GM18499 (cell line): ENCODE measurements around the gene ARPP19.
A peak's percentile ranks its signal among the peaks of the same experiment; 100 is the strongest.
"Not testable (repeated sequence)": the region's sequence is repeated elsewhere in the genome, so short reads cannot be mapped to it uniquely, and the experiment has no call there.

Experiments used
- ATAC-seq: cut with Tn5 transposase; IDR thresholded peaks from one replicate; pipeline ENCODE4 v1.9.1; 2021; ENCODE audit warnings: moderate number of reproducible peaks; ENCODE audit not compliant: insufficient read depth, unreplicated experiment

Gene ARPP19

DNA sequence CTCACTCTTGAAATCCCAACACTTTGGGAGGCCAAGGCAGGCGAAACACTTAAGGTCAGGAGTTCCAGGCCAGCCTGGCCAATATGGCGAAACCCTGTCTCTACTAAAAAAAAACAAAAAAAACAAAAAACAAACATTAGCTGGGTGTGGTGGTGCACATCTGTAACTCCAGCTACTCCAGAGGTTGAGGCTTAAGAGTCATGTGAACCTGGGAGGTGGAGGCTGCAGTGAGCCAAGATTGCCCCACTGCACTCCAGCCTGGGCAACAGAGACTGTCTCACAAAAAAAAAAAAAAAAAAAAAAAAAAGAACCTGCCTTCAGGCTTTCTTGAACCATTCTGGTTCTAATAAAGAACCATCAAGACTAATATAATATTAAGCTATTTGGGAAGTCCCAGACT is 16.5 kb downstream of the ARPP19 start:
- ATAC-seq = no peak

DNA sequence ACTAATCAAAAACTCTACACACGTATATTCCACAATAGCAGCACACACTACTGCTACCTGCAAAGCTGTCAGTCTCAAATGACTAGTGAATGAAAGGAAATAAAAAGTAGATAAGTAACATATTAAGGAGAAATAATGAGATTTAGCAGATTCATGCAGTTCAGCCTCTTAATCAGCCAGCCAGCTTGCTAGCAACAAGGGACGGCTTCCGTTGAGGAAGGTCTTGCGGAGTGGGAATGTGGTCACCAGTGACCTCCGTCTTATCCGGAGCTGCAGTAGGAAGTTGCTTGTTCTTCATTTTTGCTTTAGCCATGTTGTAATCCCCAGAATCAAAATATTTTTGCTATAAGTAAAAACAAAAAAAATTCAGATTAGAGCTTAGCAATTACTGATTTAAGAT is 17.1 kb downstream of the ARPP19 start:
- ATAC-seq = no peak

DNA sequence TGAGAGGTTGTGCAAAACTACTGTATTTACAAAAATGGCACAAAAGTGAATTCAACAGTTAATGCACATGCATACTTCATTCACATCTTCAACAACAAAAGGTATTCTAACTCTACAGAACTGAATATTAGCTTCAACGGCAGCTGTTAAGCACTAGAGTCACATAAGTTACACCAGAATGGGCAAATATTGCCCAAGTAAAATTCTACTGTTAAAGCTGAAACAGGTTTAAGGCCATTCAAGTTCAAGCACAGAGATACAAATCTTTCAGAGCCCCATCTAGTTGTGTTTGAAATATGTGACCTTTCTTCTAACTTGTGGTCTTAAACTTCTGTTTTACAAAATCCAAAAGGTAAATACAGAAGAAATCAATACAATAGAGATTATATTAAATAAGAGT is 17.6 kb downstream of the ARPP19 start:
- ATAC-seq = not testable (repeated sequence)

DNA sequence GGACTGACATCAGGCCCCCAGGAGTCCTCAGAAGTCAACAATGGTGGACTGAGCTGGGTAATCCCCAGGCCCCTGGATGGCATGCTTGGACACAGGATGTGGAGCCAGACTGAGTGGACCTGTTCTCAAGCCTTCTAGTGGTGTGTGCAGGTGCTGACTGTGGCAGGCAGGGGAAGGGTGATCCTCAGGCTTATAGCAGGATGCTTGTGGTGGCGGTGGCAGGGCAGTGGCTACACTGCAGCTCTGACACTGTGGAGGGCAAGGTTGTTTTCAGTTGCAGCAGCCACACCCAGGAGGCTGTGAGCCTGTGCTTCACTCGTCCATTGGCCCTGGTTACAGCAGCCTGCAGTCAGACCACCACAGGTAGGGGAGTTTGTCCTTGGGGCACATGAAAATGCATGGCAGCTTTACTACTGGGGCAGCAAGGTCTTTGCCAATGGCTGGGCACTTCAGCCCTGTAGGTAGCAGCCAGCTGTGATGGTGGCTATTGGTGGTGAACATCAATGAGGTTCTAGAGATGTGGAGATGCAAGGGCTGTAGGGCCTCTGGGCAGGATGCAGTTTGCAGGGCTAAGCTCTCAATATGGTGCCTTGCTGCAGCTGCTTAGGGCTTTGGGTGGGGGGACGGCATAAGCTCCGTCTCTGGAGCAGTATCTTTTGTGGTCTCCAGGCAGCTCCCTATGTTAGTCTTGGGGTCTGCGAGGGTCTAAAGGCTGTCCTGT is 22.6 kb downstream of the ARPP19 start:
- no peak for ATAC-seq

DNA sequence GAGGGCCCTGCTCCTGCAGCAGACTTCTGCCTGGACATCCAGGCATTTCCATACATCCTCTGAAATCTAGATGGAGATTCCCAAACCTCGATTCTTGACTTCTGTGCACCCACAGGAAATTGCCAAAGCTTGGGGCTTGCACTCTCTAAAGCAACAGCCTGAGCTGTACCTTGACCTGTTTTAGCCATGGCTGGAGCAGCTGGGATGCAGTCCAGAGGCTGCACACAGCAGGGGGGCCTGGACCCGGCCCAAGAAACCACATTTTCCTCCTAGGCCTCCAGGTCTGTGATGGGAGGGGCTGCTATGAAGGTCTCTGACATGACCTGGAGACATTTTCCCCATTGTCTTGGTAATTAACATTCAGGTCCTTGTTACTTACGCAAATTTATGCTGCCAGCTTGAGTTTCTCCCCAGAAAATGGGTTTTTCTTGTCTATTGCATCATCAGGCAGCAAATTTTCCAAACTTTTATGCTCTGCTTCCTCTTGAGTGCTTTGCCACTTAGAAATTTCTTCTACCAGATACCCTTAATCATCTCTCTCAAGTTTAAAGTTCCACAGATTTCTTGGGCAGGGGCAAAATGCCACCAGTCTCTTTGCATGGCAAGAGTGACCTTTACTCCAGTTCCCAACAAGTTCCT is 28.3 kb downstream of the ARPP19 start:
- no peak for ATAC-seq

DNA sequence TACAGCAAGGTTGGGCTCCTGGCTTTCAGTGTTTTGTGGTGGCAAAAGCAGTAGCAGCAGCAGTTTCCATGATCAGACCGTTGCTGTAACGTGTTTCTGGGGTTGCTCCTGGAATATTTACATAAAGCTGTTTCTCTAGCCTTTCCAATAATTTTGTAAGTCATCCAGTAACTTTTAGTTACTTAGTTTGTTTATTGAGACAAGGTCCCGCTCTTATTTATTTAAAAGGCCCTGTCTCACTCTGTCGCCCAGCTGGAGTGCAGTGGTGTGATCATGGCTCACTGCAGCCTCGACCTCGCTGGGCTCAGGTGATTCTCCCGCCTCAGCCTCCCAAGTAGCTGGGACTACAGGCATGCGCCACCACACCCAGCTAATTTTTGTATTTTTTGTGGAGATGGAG is 31.4 kb downstream of the ARPP19 start:
- ATAC-seq = no peak

DNA sequence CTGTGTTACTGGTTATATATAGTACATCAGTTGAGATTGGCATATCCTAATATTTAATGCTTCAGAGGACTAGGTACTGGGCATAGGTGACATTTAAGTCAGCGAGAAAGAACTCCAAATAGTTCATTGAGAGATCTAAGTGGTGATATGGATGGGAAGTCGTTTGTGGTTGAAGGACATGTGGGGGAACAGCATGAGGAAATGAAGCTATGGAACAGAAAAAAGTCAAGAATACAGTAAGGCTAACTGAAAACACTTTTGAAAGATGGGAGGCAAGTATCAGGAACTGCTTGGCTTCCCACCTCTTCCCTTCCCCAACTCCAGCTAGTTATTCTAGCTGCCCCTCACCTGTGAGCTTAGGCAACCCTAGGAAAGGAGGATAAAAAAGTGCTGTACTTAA is 36.4 kb downstream of the ARPP19 start:
- ATAC-seq = no peak

DNA sequence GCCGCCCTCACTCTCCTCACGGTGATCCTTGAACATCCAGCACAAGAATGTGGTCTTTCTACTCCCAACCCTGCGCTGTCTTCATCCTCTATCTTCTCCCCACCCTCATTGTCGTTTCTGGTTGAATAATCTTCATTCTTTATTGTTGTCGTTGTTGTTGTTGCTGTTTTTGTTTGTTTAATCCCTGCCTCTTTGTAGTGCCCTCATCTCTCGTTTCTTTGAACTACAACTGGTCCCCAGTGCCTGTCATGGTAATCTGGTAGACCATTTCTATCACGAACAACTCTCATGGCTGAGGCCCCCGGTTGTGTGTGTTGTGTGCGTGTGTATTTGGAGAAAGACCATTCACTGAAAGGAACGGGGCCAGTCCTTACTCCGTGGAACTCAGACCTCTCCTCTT is 38.9 kb downstream of the ARPP19 start:
- no peak for ATAC-seq

DNA sequence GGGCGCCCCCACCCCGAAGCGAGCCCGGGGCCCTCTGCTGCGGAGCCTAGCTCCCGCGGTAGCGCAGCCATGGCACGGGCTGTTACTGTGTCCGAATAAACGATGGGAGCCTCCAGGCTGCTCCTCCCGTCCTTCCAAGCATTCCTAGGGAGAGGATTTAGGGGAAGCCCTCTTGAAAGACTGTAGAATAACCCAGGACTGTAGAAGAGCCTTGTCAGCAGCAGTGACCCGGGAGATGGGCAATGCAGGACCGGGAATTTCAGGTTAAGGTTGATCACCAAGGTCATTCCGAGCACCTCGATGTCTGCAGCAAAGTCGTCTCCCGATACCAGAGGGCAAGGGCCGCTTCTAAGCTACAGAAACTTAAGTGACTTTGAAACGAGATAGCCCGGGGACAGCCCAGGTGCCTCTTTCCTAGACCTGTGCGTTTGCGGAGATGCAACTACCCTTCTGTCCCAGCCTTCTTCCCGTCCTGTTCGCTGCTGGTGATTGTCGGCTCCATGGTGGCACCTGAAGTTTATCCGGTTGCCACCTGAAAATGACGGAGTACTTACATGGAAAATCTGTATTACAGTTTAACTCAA is 39.4 kb downstream of the ARPP19 start:
- ATAC-seq = no peak

DNA sequence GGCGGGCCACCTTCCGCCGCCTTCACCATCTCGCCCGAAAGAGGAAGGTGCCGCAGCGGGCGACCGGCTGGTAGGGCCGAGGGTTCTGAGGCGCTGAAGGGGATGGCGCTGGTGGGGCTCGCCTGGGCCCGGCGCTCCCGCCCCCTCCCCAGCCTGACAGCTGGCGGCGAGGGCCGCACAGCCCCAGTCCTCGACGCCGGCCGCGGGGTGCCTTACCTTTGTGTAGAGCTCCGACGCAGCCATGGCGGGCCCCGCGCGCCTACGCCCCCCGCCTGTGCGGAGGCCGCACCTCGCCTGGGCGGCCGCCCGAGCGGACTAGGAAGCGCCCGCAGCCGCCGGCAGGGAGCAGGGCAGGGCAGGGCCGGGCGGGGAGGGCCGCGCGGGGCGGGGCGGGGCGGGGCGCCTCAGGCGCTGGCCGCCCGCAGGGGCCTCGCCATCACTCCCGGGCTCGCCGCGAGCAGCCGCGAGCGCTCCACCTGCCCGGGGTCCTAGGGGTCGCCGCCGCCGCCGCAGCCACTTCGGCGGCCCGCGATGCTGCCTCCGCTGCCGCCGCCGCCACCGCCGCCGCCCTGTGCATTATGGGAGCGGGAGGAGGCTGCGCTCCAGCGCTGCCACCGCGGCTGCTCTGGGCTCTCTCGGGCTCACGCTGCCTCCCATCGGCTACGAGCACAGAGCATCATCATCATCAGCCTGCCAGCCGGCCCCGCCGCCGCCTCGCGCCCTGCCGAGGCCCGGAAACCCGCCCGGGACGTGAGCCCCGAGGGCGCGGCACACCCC is 40.1 kb downstream of the ARPP19 start, which contains the start of gene MYO5A:
TSS of gene MYO5A (minus strand) at position 317 of the 777 bp plus-strand sequence. CDS start at position 243, 74 bp downstream.
- ATAC-seq = peak; percentile 57

DNA sequence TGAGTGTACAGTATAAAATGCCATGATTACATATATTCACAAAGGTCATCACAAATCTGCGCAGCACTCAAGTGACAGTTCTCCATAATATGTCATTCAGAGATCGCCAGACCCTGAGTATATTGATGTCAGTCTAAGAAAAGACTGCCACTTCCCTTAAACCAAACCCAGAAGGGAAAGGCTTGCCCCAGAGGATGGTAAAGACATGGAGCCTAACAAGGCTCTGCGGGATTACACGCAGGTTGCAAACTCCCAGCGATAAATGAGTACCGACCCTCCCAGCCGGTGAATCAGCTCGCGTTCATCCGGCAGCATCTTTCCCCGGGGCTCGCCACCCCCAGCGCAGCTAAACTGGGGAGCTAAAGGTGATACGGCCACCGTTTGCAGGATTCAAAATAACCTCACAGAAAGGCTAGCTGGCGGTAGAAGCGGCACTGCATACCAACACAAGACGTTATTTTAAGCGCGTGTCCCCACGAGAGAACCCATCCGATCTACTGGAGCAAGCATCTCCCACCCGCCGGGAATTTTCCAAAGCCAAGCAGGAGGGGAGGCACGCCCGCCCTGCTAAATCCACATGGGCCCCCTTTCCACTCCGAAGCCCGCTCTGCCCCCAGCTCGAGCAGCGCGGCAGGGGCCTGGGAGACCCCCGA is 40.8 kb downstream of the ARPP19 start:
- no peak for ATAC-seq

DNA sequence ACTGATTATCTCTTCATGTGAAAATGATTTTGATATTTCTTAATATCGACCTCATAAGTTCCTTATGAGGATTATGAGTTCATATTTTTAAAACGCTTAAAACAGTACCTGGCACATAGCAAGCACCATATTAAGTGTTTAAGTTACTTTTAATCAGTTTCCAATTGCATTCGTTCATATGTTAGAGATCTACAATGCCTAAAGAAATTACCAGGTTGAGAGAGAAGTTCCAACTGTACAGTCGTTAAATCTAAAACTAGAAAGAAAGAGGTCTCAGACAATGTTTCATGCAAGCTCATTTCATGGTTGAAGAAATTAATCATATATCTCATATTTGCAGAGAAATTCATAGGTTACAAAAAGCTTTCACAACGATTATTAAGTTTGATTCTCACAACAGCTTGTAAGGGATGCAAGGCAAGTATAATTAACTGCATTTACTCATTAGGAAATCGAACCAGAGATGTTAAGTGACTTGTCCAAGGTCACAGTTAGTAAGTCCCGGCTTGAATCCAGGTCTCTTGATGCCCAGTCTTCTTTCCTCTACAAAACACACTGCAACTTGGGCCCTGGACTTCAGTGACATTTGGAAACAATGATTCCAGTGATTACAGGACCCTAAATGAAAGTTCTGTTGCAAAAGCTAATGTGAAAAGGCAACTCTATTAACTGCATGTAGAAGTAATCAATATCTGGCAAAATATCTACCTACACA is 41.5 kb downstream of the ARPP19 start:
- no peak for ATAC-seq

DNA sequence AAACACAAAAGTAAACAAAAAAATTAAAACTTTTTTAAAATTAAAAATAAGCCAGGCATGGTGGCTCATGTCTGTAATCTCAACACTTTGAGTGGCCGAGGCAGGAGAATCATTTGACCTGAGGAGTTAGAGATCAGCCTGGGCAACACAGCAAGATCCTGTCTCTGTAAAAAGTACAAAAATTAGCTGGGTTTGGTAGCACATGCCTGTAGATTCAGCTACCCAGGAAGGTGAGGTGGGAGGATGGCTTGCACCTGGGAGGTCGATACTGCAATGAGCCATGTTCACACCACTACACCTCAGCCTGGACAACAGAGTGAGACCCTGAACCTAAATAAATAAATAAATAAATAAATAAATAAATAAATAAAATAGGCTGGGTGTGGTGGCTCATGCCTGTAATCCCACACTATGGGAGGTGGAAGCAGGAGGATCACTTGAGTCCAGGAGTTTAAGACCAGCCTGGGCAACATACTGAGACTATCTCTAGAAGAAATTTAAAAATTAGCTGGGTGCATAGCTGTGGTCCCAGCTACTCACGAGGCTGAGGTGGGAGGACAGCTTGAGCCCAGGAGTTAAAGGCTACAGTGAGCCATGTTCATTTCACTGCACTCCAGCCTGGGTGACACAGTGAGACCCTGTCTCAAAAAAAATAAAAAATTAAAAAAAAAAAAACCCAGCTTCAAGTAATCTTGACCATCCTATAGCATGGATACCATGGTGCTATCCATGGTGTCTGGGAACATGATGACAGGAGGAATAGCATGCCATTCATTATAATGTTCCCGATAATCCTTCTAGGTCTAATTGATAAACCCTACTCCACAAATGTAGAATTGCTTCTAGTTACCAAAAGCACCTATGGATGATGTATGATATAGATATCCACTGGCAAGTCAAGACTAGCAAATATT is 44.4 kb downstream of the ARPP19 start:
- no peak for ATAC-seq

DNA sequence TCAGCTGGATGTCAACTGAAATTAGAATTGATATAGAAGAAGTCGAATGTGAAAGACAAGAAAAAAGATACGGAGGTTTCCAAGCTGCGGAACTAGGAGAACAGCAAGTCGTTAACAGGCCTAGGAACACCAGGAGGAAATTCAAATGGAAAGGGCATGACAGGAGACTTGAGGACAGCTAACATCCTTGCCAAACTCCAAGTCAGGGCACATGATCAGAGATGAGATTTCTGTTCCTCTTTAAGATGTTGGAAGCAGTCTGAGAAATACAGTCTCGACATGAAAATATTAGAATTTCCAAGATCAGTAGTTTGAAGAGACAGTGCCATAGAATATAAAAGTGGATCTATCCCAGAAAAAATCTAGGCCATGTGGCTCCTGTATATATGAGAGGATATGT is 45.2 kb downstream of the ARPP19 start:
- ATAC-seq = no peak

DNA sequence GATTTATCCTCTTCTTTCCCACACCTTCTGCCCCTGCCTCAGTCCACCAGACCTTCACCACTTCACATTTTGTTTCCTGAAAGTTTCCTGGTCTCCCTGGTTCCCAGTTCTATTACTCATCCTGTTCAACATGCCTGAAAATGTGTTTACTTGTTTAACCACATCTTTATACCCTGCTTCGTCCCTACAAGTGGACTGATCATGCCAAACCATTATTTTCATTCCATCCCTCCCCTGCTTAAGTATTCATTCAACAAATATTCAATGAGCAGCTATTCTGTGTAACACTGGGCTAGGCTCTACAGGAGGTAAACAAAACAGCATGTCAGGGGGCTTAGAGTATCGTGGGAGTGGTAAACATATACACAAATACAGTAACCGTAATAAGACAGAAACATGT is 45.6 kb downstream of the ARPP19 start:
- no peak for ATAC-seq

DNA sequence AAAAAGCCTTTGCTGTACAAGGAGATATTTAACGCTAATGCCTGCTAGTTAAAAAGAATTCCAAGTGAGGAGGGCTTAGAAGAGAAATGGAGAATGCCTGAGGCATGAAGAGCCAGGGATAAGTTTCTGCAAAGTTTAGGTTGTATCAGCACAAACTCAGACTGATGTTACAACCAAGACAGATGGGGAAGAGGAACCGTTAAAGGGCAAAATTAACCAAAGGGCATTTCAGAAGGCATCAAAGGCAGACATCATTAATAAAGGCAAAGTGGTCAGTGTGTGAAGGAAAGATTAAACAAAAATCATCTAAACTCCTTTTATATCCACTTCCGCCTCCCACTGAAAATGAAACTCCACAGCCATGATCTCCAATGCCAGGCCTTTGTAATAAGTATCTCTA is 47.1 kb downstream of the ARPP19 start:
- ATAC-seq = no peak

DNA sequence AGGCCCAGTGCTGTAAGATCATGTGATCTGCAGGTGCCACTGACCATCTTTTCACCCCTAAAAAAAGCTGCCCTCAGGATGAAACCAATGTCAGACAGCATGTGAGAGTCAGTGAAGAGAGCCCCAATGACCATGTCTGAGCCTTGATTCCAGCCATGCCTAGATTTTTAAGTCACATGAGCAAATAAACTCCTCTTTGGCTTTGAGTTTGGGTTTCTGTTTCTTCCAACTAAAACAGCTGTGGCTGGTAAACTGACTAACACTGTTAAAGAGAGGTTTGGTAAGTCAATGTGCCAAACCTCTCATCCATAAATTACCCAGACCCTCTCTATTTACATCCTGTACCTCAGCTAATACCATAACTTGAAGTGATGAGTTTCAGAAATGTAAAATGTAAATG is 48.4 kb downstream of the ARPP19 start:
- ATAC-seq = no peak

DNA sequence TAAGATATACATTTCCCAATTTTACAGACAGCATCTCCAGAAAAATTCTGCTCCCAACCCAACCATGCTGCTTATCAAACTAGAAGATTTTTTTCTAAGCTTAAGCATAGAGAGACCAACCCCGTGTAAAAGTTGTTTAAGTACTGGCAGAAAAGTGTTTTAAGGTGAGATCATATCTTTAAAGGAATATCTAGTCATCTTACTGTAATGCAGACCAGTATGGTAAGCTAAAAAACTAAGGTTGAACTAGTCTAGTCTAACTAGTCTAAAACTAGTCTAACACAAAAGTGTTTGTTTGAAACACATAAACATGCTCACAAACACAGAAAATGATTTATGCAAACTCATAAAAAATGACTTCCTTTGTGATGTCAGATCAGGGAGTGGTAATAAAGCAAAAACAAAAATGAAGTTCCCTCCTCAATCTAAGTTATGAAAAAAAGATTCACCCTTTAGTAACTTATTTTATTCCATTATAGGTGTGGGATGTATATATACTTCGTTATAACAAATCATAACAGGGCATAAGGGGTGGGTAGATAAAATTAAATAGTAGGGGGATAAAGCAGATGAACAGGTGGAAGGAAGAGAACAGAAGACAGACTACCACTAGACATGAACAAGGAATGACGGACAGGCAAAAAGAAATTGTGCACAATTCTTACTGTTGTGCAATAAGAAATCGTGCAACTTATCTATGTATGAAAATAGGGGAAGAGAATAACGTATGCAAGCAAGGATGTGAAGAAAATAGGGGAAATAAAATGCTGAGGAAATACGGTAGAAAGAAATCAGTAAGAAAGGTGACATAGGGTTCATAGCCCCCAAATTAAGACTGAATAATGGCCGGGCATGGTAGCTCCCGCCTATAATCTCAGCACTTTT is 50.1 kb downstream of the ARPP19 start:
- ATAC-seq = no peak
